Brain microvascular endothelial cell (primary cell): Measurements from ENCODE around the gene ZFP82.
A peak's percentile ranks its signal among the peaks of the same experiment; 100 is the strongest.

Source experiments
- DNase-seq: peaks from one replicate; pipeline ENCODE4 v3.0.0-alpha.2; 2020
- H3K27ac ChIP-seq: fragments of 250-450 bp; sonication (Bioruptor Pico); 2 replicates; pipeline ENCODE4 v1.5.1; 2020; ENCODE audit warnings: mild to moderate bottlenecking, moderate library complexity
- H3K27me3 ChIP-seq: fragments of 250-450 bp; sonication (Bioruptor Pico); replicated peaks from 2 replicates; pipeline ENCODE4 v1.5.1; 2020; ENCODE audit warnings: mild to moderate bottlenecking
- H3K36me3 ChIP-seq: fragments of 250-450 bp; sonication (Bioruptor Pico); replicated peaks from 2 replicates; pipeline ENCODE4 v1.5.1; 2020; ENCODE audit warnings: mild to moderate bottlenecking
- H3K4me3 ChIP-seq: 2 replicates; pipeline ENCODE4 v1.5.1; 2011; ENCODE audit warnings: low read depth, mild to moderate bottlenecking, control low read depth, low read length, moderate library complexity
- CTCF ChIP-seq: IDR thresholded peaks from 2 replicates; pipeline ENCODE4 v1.5.1; 2011; ENCODE audit warnings: low read depth, mild to moderate bottlenecking, moderate library complexity, low read length, control low read depth, inconsistent platforms; ENCODE audit errors: missing control alignments
- in situ Hi-C: cut with HindIII; loops from 2 replicates; pipeline ENCODE4 v1.10.0; 2017; ENCODE audit warnings: low sequenced_read_pairs, low pct_ligation_motif_present

ZFP82 gene

GRCh38 chr19:36409841-36410240 lies 8.6 kb downstream of the ZFP82 start:
- DNase-seq, result peak; percentile 37
- no peak overlapping the region for H3K4me3 ChIP-seq
- TF ChIP-seq CTCF, result no peak
- peaks cover 24% of the 10 kb centered on the region for H3K36me3 ChIP-seq
- H3K27me3 ChIP-seq, result no peaks in the 10 kb centered on the region
- in situ Hi-C loops, result no loop called here
- no peak overlapping the region for H3K27ac ChIP-seq

- DNase-seq, result no peak
- H3K36me3 ChIP-seq, result peaks cover 35% of the 10 kb centered on the region
- no peak overlapping the region for H3K27ac ChIP-seq
- no peaks in the 10 kb centered on the region for H3K27me3 ChIP-seq
- in situ Hi-C loops, result no loop called here
- TF ChIP-seq CTCF, result no peak
- H3K4me3 ChIP-seq, result no peak overlapping the region
Measured at GRCh38 chr19:36408101-36408500, 10.3 kb downstream of the ZFP82 start.

- Histone ChIP-seq H3K27me3 (no peaks in the 10 kb centered on the region), H3K4me3 (no peak overlapping the region), H3K27ac (no peak overlapping the region), H3K36me3 (peaks cover 43% of the 10 kb centered on the region)
- no peak for TF ChIP-seq CTCF
- in situ Hi-C loops, result no loop called here
- no peak for DNase-seq
Measured at GRCh38 chr19:36404498-36404897, 13.9 kb downstream of the ZFP82 start.

GRCh38 chr19:36401475-36401874 lies 17.0 kb downstream of the ZFP82 start:
- H3K27me3 ChIP-seq, result no peaks in the 10 kb centered on the region
- H3K27ac ChIP-seq, result no peak overlapping the region
- peaks cover 27% of the 10 kb centered on the region for H3K36me3 ChIP-seq
- H3K4me3 ChIP-seq, result no peak overlapping the region
- no peak for DNase-seq
- no peak for TF ChIP-seq CTCF
- in situ Hi-C loops, result no loop called here

- Histone ChIP-seq H3K36me3 (peaks cover 24% of the 10 kb centered on the region), H3K27me3 (no peaks in the 10 kb centered on the region), H3K4me3 (no peak overlapping the region), H3K27ac (no peak overlapping the region)
- no peak for TF ChIP-seq CTCF
- in situ Hi-C loops, result no loop called here
- DNase-seq, result no peak
Measured at GRCh38 chr19:36398571-36398970, 19.9 kb downstream of the ZFP82 start.

- H3K27me3 ChIP-seq, result no peaks in the 10 kb centered on the region
- DNase-seq, result no peak
- H3K36me3 ChIP-seq, result peaks cover 24% of the 10 kb centered on the region
- in situ Hi-C loops, result no loop called here
- no peak overlapping the region for H3K4me3 ChIP-seq
- TF ChIP-seq CTCF, result no peak
- no peak overlapping the region for H3K27ac ChIP-seq
Measured at GRCh38 chr19:36392916-36393673, 25.3 kb downstream of the ZFP82 start.
